Pancreas (tissue), 10 donors: Measurements from ENCODE around the gene ERP27. TPM values are rescaled to one million over a fixed set of nuclear protein-coding genes. Genes with fewer than 3 reads are reported as not detected.

ENCODE experiments used
- ATAC-seq, 4 donors: fragments of 200-7000 bp; cut with Tn5 transposase; one replicate each; pipeline versions ENCODE4 v1.8.0 to v1.9.1; 2020; ENCODE audit warnings: mild to moderate bottlenecking in 4 of 4, moderate library complexity in 4 of 4
- DNase-seq, 6 donors: peaks; one replicate each; pipeline ENCODE4 v3.0.0-alpha.2; 2020
- FAIRE-seq: peaks from 2 replicates; lab custom pipeline; 2012; peaks lifted over from hg19 to GRCh38; lab: Jason Lieb, UNC
- H3K27ac ChIP-seq, 4 donors: fragments of 200-600 bp; sonication (generic); 1 replicate in 3 of 4; 2 replicates in 1 of 4; pipeline versions ENCODE4 v1.5.0 to v1.8.0; 2020
- H3K27me3 ChIP-seq, 4 donors: fragments of 200-600 bp; one replicate each; pipeline ENCODE4 v1.8.0; 2021
- H3K36me3 ChIP-seq, 3 donors: fragments of 200-600 bp; sonication (generic) in 1 of 3; one replicate each; pipeline versions ENCODE4 v1.5.0 to v1.8.0; 2020 to 2021
- H3K4me1 ChIP-seq, 3 donors: fragments of 200-600 bp; one replicate each; pipeline ENCODE4 v1.8.0; 2021
- H3K4me3 ChIP-seq, 4 donors: fragments of 200-600 bp; sonication (generic) in 2 of 4; one replicate each; pipeline versions ENCODE4 v1.5.0 to v1.8.0; 2020 to 2021
- H3K9me3 ChIP-seq, 4 donors: fragments of 200-600 bp; one replicate each; pipeline ENCODE4 v1.8.0; 2021
- CTCF ChIP-seq, 4 donors: fragments of 200-600 bp; sonication (generic) in 3 of 4; IDR thresholded peaks; one replicate each; pipeline versions ENCODE4 v1.5.0 to v1.8.0; 2021; ENCODE audit warnings: antibody characterized with exemption in 4 of 4
- WGBS, 2 donors: extraction: QIAGEN DNeasy Blood & Tissue Kit; methylation state at CpG; one replicate each; pipeline ENCODE4 v1.1.7; 2013; 5-methylcytosine and 5-hydroxymethylcytosine counted together
- intact Hi-C, 3 donors: fragments of 100-400 bp; cut with DNase I; formaldehyde crosslinking; loops; one replicate each; pipeline versions ENCODE4 v1.11.1 to v1.14.2; 2022
- polyA plus RNA-seq, 2 donors: library from polyadenylated mRNA; stranded (reverse); fragments of 200-250 nt; gene quantifications; one replicate each; pipeline ENCODE4 v1.2.3, GENCODE V29; 2013
- total RNA-seq, 6 donors: library from RNA; stranded (reverse); fragmentation: NEBNext Ultra II Directional in 4 of 6; extraction: Animal tissue kit (Norgen Biotek cat#: 25700) in 4 of 6; gene quantifications; one replicate each; pipeline versions ENCODE4 v1.2.1 to v1.2.4, GENCODE V29; 2021 to 2023
- donor health status: healthy with polysubstance abuse.
- donor health status: DM: no; HTN: no; CAD: no; lungs with moderate emphysema.
- donor health status: DM: no; HTN: no; CAD: no.
- donor health status: control.
- donor health status: control.
- donor health status: Bipolar disorder and iron deficiency.
- donor health status: DM: yes; HTN: yes; CAD: no.
- donor health status: DM: no; HTN: no; CAD: no.
- donor health status: DM: no; HTN: no; CAD: no.
- donor health status: DM: yes; HTN: yes; CAD: no.

The ERP27 gene
- total and polyA plus RNA-seq, 8 donors = 41.8 to 267 (median 97.7) TPM

- Histone ChIP-seq H3K4me1 (no peaks in the 10 kb centered on the region), H3K27me3 (no peaks in the 10 kb centered on the region), H3K27ac (no peak overlapping the region), H3K9me3 (no peaks in the 10 kb centered on the region), H3K36me3 (no peaks in the 10 kb centered on the region), H3K4me3 (no peak overlapping the region)
- FAIRE-seq (no peak), DNase-seq (no peak), ATAC-seq (no peak)
- intact Hi-C loops = no loop called here
- WGBS, 2 donors = 79 to 90% methylated on average over 1 of the region's 1 CpG
- TF ChIP-seq CTCF (IDR thresholded peaks at IDR 0.05) = no peak
Observed at GRCh38 chr12:14871886-14872285, 66.5 kb downstream of the ERP27 start.

- no peaks in the 10 kb centered on the region for H3K36me3 ChIP-seq
- FAIRE-seq = no peak
- 91 to 100% methylated on average over 1 of the region's 1 CpG for WGBS, 2 donors
- intact Hi-C loops = no loop called here
- H3K9me3 ChIP-seq = no peaks in the 10 kb centered on the region
- no peak overlapping the region for H3K27ac ChIP-seq
- no peak for DNase-seq
- H3K4me3 ChIP-seq = no peak overlapping the region
- no peak for TF ChIP-seq CTCF (IDR thresholded peaks at IDR 0.05)
- ATAC-seq = no peak
- no peaks in the 10 kb centered on the region for H3K27me3 ChIP-seq
- H3K4me1 ChIP-seq = no peaks in the 10 kb centered on the region
Observed at GRCh38 chr12:14871247-14871646, 67.1 kb downstream of the ERP27 start.

- H3K9me3 ChIP-seq = no peaks in the 10 kb centered on the region
- no peak overlapping the region for H3K4me3 ChIP-seq
- H3K36me3 ChIP-seq = no peaks in the 10 kb centered on the region
- H3K27ac ChIP-seq = no peak overlapping the region
- 86 to 96% methylated on average over 3 of the region's 3 CpGs for whole genome bisulfite sequencing, 2 donors
- H3K4me1 ChIP-seq = no peaks in the 10 kb centered on the region
- intact Hi-C loops = no loop called here
- ATAC-seq = no peak
- no peaks in the 10 kb centered on the region for H3K27me3 ChIP-seq
- DNase-seq = no peak
- no peak for TF ChIP-seq CTCF (IDR thresholded peaks at IDR 0.05)
- no peak for FAIRE-seq
Observed at GRCh38 chr12:14868916-14869506, 69.3 kb downstream of the ERP27 start.

Other genes with a start within 250 kb of the ERP27 start
- under 1 TPM in 1 of 6 donors, not detected in 5; 0.08 TPM for gene GUCY2C, start 241.9 kb downstream of the ERP27 start, total RNA-seq
- gene GUCY2C, start 241.9 kb downstream of the ERP27 start, polyA plus RNA-seq = under 1 TPM in 1 of 2 donors, not detected in 1; 0.02 TPM
- gene WBP11, start 135.1 kb downstream of the ERP27 start, total RNA-seq = 10 to 100 TPM; 12.5 to 28.5 (median 23.2) TPM
- 10 to 100 TPM in 1 of 2 donors, 1 to 10 TPM in 1; 7.9 to 14.6 TPM for gene WBP11, start 135.1 kb downstream of the ERP27 start, polyA plus RNA-seq
- 1 to 10 TPM in 1 of 6 donors, under 1 TPM in 5; 0.28 to 1.0 (median 0.54) TPM for gene C12orf60, start 134.9 kb downstream of the ERP27 start, total RNA-seq
- under 1 TPM; 0.72 to 0.89 TPM for gene C12orf60, start 134.9 kb downstream of the ERP27 start, polyA plus RNA-seq
- gene SMCO3, start 124.4 kb downstream of the ERP27 start, total RNA-seq = under 1 TPM in 3 of 6 donors, not detected in 3; 0.12 to 0.19 (median 0.15) TPM
- gene SMCO3, start 124.4 kb downstream of the ERP27 start, polyA plus RNA-seq = under 1 TPM; 0.21 to 0.30 TPM
- 1 to 10 TPM in 3 of 6 donors, under 1 TPM in 3; 0.25 to 7.2 (median 1.1) TPM for gene ART4, start 95.0 kb downstream of the ERP27 start, total RNA-seq
- gene ART4, start 95.0 kb downstream of the ERP27 start, polyA plus RNA-seq = under 1 TPM; 0.38 to 0.63 TPM
- gene MGP, start 52.7 kb downstream of the ERP27 start, total RNA-seq = 100 to 1,000 TPM in 2 of 6 donors, 10 to 100 TPM in 4; 30.3 to 179 (median 57.9) TPM
- gene MGP, start 52.7 kb downstream of the ERP27 start, polyA plus RNA-seq = 100 to 1,000 TPM in 1 of 2 donors, 10 to 100 TPM in 1; 75.6 to 112 TPM
- 10 to 100 TPM in 4 of 6 donors, 1 to 10 TPM in 2; 5.8 to 54.8 (median 15.8) TPM for gene ARHGDIB, start 23.1 kb upstream of the ERP27 start, total RNA-seq
- 10 to 100 TPM; 25.8 to 27.0 TPM for gene ARHGDIB, start 23.1 kb upstream of the ERP27 start, polyA plus RNA-seq
- gene PDE6H, start 34.5 kb upstream of the ERP27 start, total RNA-seq = not detected
- gene PDE6H, start 34.5 kb upstream of the ERP27 start, polyA plus RNA-seq = not detected